Fibroblast of gingiva (primary cell): ENCODE results near the gene B3GNT8.
"Not testable (repeated sequence)": the region's sequence is repeated elsewhere in the genome, so short reads cannot be mapped to it uniquely, and the experiment has no call there.

Experiments used
- DNase-seq: peaks from one replicate; pipeline ENCODE4 v3.0.0-alpha.2; 2011; ENCODE audit warnings: low read depth

The B3GNT8 gene

GRCh38 chr19:41437944-41438574, 10.9 kb upstream of the B3GNT8 start:
- no peak for DNase-seq

- no peak for DNase-seq
Measured at GRCh38 chr19:41436674-41436951, 9.4 kb upstream of the B3GNT8 start.

GRCh38 chr19:41435936-41436673, 8.9 kb upstream of the B3GNT8 start:
- DNase-seq = no peak

GRCh38 chr19:41435376-41435775, 8.2 kb upstream of the B3GNT8 start:
- DNase-seq = not testable (repeated sequence)

GRCh38 chr19:41434450-41434849, 7.3 kb upstream of the B3GNT8 start:
- no peak for DNase-seq

GRCh38 chr19:41433171-41433570, 6.0 kb upstream of the B3GNT8 start:
- DNase-seq = no peak

- DNase-seq = peak; percentile 27
Measured at GRCh38 chr19:41431426-41432386, 4.5 kb upstream of the B3GNT8 start.

- DNase-seq = no peak
Measured at GRCh38 chr19:41430922-41431321, 3.7 kb upstream of the B3GNT8 start.

GRCh38 chr19:41428481-41428859, 1.3 kb upstream of the B3GNT8 start:
- no peak for DNase-seq

GRCh38 chr19:41427647-41428480, 690 bp upstream of the B3GNT8 start:
- DNase-seq = no peak

GRCh38 chr19:41426116-41426841, 895 bp downstream of the B3GNT8 start:
- DNase-seq = no peak

- no peak for DNase-seq
Measured at GRCh38 chr19:41425174-41426115, 1.7 kb downstream of the B3GNT8 start.

GRCh38 chr19:41424335-41425173, 2.6 kb downstream of the B3GNT8 start:
- DNase-seq = no peak

GRCh38 chr19:41422955-41423354, 4.2 kb downstream of the B3GNT8 start:
- no peak for DNase-seq

- DNase-seq = no peak
Measured at GRCh38 chr19:41422456-41422855, 4.7 kb downstream of the B3GNT8 start.

GRCh38 chr19:41421973-41422372, 5.2 kb downstream of the B3GNT8 start:
- no peak for DNase-seq

GRCh38 chr19:41421314-41421713, 5.9 kb downstream of the B3GNT8 start:
- DNase-seq = no peak

- DNase-seq = no peak
Measured at GRCh38 chr19:41420101-41420880, 6.9 kb downstream of the B3GNT8 start.
